Stimulated activated CD8-positive, alpha-beta memory T cell treated with anti-CD3 and anti-CD28 coated beads, Interleukin-4, amount 100 ng/mL, for 24 hours (primary cell): ENCODE measurements around the gene IL4R.
"Not testable (repeated sequence)": the region's sequence is repeated elsewhere in the genome, so short reads cannot be mapped to it uniquely, and the experiment has no call there.

Source experiments
- DNase-seq: peaks from one replicate; pipeline ENCODE4 v3.0.0-alpha.2; 2020; ENCODE audit warnings: low read depth

Gene IL4R

DNA sequence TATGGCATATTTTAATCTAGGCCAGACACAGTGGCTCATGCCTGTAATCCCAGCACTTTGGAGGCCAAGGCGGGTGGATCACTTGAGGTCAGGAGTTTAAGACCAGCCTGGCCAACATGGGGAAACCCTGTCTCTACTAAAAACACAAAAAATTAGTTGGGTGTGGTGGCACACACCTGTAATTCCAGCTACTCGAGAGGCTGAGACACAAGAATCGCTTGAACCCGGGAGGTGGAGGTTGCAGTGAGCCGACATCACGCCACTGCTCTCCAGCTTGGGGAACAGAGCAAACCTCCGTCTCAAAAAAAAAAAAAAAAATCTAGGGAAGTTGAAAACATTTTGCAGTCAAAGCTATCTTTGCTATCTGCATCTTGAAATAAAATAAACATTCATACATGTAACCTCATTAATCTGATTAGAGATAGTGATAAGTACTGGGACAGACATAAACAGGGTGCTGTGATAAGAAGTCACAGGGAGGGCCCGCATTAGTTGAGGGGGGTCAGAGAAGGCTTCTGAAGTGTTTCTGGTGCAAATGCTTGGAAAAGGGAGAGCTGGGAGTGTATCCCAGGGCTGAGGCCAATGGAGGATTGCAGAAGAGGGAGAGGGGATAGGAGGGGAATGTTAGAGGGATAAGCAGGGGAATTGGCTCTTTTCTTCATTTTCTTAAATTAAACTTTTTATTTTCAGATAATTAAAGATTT is 15.8 kb downstream of the IL4R start:
- DNase-seq: not testable (repeated sequence)

DNA sequence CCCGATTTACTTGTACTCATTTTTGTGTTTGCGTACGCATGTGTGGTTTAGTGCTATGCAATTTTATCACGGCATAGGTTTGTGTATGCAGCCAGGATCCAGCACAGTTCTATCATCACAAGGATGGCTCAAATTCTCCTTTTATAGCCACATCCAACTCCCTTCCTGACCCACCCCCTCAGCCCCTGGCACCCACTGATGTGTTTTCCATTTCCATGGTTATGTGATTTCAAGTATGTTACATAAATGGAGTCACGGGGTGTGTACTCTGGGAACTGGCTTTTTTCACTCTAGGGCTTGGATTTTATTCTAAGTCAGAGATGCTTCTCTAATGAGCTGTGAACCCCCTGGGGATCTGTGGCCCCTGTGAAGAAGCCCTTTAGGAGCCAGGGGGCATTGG is 16.8 kb downstream of the IL4R start:
- DNase-seq: no peak

DNA sequence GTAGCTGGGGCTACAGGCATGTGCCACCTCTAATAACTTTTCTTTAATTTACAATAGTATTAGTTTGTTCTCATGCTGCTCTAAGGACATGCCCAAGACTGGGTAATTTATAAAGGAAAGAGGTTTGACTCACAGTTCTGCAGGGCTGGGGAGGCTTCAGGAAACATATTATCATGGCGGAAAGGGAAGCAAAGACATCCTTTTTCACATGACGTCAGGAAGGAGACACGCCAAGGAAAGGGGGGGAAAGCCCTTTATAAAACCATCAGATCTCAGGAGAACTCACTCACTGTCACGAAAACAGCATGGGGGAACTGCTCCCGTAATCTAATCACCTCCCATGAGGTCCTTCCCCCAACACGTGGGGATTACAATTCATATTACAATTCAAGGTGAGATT is 18.3 kb downstream of the IL4R start:
- no peak for DNase-seq

DNA sequence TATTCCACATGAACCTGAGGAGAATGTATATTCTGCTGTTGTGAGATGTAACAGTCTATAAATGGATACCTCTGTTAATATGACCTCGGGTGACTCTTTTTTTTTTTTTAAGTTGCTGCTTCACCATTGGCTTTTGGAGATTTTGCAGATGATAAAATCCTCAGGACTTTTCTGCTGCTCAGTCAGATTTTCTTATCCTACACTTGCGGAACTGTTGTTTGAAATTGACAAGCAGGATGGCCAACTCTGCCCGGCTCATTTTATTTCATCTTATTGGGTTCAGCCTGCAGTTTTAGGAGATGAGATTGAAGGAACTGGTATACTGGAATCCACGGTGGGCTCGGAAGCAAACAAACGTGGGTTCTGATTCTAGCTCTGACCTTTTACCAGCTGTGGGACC is 19.3 kb downstream of the IL4R start:
- DNase-seq: no peak

DNA sequence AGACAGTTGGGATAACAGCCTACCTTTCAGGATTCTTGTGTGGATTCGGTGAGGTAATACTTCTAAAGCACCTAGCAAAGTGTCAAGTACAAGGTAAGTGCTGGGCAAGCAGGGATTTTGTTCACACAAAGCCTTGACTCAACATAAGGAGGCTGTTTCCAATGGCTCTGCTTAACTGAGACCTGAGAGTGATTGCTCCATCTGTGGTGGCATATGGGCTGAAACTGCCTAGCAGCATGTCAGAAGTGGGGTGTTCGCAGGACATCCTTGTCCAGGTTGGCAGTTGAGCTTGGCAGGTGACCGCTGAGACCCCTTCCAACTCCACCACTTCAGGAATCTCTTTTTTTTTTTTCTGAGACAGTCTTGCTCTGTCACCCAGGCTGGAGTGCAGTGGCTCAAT is 19.8 kb downstream of the IL4R start:
- no peak for DNase-seq

DNA sequence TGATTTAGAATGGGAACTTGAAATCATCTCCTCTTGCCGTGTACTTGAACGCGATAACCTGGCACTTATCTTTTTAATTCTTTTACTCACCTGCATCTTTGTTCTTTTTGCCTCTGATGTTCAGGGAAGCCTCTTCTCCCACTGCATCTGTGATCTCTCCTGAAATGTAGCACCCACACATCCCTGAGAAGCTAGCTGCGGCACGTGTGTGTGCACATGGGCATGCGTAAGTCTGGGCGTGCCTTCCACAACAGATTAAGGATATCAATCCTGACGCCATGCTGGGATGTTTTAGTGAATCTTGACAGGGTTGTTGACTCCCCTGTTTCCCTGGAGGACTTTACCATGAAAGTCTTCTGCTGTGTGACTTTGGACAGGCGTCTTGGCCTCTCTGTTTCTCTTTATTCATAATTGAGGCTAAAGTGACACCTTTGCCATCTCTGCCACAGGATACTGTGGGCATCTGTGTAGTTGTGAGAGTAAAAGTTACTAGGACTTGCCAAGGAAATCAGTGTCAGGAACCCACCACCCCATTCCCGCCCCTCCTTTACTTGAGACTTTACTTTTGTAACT is 20.5 kb downstream of the IL4R start:
- DNase-seq: no peak

DNA sequence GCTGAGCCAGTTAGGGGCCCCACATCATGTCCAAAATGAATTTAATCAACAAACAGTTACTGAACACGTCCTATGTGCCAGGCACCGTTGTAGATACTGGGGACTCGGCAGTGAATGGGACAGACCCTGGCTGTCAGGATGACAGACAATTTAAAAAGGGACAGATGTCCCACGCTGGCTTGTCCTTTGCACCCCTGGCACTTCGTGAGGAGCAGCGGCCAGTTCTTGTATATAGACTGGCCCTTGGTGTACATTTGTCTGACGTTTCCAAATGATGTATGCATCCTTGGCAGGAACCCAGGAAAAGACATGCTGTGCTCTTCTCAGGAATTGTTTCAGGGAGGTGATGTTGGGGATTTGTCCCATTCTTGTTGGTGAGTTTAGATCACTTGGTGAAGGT is 21.1 kb downstream of the IL4R start:
- no peak for DNase-seq

DNA sequence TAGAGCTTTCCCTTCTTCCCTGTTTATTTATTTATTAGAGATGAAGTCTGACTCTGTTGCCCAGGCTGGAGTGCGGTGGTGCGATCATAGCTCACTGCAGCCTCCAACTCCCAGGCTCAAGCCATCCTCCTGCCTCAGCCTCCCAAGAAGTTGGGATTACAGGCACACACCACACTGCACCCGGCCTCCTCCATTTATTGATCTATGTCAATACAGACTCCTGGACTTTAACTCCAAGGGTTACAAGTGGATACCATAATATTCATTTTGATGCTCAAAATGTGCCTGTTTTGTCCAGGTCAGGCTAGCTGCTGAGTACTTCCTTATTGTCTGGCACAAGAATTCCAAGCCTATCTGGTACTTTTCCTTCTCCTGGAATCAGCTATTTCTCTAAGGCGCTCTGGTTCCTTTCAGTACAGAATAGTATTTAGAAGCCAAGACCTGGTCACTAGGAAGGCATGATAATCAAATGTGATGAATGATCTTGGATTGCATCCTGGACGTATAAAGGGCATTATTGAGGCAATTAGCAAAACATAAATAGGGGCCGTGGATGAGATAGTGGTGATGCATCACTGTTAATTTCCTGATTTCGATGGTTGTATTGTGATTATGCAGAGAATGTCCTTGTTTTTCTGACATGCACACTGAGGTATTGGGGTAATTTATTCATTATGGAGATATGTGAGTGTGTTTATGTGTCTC is 21.7 kb downstream of the IL4R start:
- DNase-seq: no peak

DNA sequence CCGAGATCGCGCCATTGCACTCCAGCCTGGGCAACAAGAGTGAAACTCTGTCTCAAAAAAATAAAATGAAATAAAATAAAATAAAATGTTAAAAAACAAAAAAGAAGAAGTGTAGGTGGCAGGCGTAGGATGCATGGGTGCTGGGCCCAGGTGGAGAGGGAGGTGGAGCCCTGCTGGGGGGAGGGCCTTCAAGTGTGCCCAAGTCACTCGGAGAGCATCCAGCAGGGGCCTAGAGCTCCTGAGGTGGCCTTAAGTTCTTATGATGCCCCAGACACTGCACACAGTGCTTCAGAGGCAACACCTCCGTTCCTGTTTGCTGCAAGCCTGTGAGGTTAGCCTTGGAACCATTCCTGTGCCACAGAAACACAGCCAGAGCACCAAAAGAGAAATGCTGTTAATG is 23.2 kb downstream of the IL4R start:
- DNase-seq: no peak

DNA sequence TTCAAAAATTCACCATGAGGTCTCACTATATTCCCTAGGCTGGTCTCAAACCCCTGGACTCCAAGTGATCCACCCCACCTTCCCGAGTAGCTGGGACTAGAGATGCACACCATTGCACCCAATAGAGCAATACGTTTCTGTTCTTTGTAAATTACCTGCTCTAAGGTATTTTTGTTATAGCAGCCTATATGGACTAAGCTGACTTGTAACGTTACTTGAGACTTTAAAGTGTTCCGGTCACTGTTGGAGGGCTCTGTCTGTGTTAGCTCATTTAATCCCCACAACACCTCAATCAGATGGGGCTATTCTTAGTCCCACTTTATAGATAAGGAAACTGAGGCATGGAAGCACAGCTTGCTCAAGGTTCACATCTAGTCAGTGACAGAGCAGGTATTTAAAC is 25.4 kb downstream of the IL4R start:
- no peak for DNase-seq

DNA sequence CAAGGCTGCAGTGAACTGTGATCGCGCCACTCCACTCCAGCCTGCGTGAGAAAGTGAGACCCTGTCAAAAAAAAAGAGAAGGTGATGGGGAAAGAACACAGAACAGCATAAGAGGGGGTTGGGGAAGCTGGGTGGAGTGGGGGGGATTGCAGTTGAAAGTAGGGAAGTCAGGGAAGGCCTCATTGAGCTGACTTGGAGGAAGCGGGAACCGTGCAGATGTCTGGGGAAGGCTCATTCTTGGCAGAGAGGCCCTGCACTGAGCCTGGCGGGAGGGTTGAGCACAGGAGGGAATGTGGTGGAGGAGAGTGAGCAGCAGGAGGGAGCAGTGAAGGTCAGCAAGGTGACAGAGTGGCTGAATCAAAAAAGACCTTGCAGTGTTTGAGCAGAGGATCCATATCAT is 26.9 kb downstream of the IL4R start:
- no peak for DNase-seq

DNA sequence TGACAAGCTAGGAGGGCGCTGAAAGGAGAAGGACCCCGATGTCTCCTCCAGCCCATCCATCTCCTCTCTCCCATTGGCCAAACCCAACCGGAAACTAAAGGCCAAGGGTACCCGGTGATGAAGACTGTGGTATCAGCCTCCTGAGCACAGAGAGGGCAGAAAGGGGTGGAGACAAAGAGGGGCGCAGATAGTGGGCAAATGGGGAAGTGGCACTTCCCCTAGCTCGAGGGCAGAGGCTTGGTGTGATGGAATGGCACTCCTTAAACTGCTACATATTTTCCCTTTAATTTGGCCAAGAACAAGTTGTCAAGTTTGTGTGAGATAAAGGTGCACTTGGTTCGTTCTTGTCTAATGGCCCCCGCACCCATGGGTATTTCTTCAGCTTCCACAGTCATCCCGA is 27.8 kb downstream of the IL4R start:
- DNase-seq: no peak

DNA sequence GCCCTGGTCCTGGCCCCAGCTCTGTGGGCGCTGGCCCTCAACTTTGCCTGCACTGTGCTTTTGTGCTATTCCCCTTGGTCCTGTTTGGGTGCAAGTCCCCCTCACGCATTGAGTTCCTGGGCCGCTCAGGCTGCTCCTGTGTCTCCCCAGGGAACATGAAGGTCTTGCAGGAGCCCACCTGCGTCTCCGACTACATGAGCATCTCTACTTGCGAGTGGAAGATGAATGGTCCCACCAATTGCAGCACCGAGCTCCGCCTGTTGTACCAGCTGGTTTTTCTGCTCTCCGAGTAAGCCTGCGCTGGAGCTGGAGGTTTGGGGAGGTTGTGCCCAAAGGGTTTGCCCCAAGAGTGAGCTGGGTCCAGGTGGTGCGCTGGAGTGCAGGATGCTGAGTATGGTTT is 28.2 kb downstream of the IL4R start:
- DNase-seq: no peak

DNA sequence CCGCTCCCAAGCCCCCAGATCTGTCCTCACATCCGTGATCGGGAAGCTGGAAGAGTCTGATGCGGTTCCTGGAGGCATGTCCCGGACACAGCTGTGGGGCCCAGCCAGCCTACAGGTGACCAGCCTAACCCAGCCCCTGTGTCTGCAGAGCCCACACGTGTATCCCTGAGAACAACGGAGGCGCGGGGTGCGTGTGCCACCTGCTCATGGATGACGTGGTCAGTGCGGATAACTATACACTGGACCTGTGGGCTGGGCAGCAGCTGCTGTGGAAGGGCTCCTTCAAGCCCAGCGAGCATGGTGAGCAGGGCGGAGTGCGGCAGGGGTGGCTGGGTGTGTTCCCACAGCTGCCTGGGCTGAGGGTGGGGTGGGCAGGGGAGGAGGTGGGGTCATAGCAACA is 30.9 kb downstream of the IL4R start:
- DNase-seq: no peak

DNA sequence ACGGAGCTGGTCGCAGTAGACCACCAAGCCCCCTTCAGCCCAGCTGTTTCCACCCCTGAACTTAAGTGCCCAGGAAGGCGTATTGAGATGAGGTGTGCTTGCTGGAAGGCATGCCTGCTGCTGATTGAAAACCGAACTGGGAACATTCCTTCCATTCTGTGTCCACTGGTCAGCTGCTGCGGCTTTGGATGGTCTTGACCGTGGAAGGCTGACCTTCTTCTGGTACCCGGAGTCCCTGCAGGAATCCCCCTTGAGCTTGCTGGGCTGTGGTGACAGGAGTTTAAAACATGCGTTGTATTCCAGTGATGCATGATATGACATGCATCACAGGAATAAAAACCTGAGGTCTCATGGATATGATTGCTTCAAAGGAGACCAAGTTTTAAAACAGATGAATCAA is 31.4 kb downstream of the IL4R start:
- DNase-seq: no peak

DNA sequence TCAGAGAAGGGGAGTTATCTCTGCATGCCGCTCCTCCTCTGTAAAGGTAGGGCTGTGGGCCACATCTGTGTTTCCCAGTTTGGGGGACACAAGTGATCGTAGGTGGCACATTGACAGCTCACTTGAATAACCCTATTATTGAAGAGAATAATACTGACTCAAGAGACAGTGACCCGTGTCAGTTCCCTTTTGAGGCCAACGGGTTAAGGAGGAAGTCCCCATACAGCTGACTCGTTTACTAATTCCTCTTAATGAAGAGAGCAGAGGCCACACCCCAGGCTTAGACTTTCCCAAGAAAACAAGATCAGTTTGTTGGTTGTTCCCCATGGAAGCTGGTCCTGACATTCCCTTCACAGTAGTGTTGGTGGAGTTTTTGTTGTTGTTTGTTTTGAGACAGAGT is 33.0 kb downstream of the IL4R start:
- no peak for DNase-seq

DNA sequence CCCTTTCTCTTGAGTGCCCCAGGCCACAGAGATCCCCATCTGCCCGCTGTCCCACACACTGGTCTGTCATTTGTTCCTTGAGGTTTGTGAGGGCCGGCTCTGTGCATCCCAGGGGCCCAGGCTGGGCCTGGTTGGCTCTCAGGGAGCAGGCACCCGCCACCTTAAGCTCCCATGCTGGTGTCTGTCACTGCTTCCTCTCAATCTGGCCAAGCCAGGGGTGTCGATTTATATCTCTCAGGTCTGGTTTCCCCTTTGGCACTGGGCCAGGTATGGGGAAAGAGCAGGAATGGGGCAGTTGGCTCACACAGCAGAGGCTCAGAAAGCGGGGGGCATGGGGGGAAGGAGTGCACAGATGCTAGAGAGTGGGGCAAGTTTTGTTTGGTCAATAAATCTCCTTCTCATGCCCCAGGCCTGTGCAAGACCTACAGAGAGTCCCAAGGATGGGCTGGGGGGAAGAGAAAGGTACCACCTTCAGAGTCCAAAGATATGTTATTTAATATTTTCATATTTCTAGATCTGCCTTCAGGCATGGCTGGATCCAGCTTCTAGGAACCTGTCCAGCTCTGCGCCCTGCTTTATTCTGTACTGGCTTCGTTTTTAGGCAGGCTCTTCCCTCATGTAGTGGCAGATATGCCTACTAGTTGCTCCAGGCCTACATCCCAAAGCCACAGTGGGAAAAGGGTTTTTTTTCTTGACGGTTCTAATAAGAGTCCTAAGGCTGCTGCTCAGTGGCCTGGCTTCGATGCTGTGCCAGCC is 34.3 kb downstream of the IL4R start:
- no peak for DNase-seq

DNA sequence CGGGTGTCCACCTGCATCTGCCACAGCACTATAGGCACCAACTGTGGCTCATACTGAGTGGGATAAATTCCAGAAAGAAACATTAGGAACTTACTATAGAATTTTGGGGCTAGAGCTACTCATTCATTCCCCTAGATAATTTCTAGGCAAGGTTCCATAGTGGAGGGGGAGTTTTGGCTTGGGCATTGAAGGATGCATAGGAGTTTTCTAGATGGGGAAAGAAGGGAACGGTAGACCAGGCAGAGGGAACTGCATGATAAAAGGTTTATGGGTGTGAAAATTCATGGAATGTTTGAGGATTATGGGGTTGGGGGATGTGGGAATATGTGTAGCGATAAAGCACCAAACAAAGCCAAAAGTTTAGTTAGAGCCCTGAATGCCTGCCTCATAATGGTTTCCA is 35.5 kb downstream of the IL4R start:
- DNase-seq: no peak

DNA sequence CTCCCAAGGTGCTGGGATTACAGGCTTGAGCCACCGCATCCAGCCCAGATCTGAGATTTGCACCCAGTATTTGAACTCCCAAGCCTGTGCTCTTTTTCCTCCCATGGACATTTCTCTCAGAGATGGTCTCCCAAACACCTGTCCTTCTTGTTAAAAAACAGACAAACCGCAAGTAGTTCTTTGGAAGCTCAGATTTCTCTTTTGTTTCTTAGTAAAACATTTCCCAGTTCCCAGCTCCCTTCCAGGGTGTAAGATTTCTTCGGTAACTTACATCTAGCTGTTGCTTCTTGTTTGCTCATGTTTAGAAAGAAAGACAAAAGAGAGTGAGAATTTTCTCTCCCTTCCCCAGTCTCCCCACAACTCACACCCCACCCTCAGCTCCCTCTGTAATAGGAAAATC is 36.2 kb downstream of the IL4R start:
- DNase-seq: no peak

DNA sequence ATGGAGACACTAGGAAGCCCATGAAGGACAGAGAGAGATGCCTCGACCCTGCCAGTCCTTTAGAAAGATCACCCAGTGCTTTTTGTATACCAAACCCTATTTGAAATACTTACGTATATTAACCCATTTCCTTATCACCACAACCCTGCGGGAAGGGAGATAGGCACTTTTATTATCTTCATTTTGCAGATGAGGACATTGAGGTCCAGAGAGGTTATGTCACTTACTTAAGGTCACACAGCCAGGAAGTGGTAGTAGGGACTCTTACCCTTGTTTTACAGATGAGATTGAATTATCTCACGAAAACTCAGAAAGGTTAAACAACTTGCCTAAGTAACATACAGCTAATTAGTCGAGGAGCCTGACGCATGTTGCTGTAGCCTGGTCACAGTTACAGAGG is 38.2 kb downstream of the IL4R start:
- DNase-seq: no peak

DNA sequence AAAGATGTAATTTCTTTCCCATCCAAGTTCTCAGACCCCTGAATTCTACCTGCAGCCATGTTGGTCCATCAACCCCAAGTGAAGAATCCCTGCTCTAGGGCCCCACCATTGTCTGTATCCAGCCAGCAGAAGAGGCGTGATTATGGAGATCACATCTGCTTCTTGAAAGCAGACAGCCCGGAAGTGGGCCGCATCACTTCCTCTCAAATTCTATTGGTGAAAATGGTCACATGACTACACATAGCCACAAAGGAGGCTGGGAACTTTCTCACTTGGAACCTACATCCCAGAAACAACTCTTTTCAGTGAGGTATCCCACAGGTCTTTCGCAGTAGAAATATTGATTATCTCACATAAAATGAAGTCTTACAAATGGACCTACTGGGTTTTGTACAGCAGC is 40.1 kb downstream of the IL4R start:
- no peak for DNase-seq

DNA sequence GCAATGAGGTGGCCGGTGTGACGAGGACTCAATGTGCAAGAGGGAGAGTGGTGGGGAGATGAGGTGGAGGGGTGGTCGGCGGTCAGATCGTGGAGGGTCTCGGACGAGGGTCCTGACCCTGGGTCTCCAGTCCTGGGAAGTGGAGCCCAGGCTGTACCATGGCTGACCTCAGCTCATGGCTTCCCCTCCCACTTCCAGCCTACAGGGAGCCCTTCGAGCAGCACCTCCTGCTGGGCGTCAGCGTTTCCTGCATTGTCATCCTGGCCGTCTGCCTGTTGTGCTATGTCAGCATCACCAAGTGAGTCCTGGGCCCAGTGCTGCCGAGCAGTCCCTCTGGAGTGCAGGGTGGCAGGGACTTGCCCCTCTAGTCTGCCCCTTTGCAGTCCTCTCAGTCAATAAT is 41.8 kb downstream of the IL4R start:
- no peak for DNase-seq

DNA sequence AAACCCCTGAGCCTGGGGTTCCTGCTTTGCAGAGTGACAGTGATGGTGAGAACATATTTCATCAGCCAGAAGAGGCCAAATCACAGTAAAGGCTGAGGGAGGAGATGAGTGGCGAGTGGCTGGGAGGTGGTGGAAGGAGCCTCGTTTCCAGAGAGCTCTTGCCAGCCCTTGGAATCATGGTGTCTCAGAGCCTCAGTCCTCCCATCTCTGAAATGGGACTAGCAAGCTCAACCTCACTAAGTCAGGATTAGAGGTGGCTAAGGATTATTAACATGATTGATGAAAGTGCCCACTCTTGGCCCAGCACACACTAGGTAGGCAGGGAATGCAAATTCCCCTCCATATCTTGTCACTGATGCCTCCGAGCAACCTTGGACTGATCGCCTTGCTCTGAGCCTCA is 43.0 kb downstream of the IL4R start:
- DNase-seq: no peak
